Measurements from ENCODE around the gene FBXL17.

DNA sequence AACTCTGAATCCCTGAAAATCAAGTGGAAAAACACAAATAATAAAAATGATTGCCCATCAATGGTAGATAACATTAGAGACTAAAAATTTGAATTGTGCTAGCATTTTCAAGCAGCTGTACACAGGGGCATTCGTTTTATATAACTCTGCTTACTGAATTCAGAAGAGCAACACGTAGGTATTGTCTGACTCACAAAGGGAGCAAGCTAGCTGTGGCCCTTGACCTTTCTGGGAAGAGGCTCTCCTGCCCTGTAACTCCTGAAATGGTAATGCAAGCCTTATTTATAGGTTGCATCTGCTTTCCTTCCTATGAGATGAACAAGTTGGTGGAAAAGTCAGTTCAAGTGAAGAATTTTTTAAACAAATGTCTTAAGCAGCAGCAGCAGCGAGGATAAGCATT is 492.5 kb downstream of the FBXL17 start:
- TF ChIP-seq, protein P1, sequence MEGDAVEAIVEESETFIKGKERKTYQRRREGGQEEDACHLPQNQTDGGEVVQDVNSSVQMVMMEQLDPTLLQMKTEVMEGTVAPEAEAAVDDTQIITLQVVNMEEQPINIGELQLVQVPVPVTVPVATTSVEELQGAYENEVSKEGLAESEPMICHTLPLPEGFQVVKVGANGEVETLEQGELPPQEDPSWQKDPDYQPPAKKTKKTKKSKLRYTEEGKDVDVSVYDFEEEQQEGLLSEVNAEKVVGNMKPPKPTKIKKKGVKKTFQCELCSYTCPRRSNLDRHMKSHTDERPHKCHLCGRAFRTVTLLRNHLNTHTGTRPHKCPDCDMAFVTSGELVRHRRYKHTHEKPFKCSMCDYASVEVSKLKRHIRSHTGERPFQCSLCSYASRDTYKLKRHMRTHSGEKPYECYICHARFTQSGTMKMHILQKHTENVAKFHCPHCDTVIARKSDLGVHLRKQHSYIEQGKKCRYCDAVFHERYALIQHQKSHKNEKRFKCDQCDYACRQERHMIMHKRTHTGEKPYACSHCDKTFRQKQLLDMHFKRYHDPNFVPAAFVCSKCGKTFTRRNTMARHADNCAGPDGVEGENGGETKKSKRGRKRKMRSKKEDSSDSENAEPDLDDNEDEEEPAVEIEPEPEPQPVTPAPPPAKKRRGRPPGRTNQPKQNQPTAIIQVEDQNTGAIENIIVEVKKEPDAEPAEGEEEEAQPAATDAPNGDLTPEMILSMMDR (conservative IDR thresholded peaks at IDR 0.05; ENCODE audit: low read depth, low read length) = no peak
- TF ChIP-seq EZH2 (IDR thresholded peaks at IDR 0.05; ENCODE audit: low read length, unreplicated experiment) (no peak), EZH2phosphoT487 (IDR thresholded peaks at IDR 0.05; ENCODE audit: borderline replicate concordance, low read length) (no peak)
